Colonic mucosa (tissue), 4 donors: Measurements from ENCODE around the gene RNF157. TPM values are rescaled to one million over a fixed set of nuclear protein-coding genes. Genes with fewer than 3 reads are reported as not detected.
"Not testable (repeated sequence)": the region's sequence is repeated elsewhere in the genome, so short reads cannot be mapped to it uniquely, and the experiment has no call there.

ENCODE experiments used
- DNase-seq: peaks from one replicate; pipeline ENCODE4 v3.0.0-alpha.2; 2020
- H3K27ac ChIP-seq: fragments of 200-600 bp; one replicate; pipeline ENCODE4 v1.8.0; 2021
- H3K27me3 ChIP-seq: fragments of 200-600 bp; one replicate; pipeline ENCODE4 v1.8.0; 2021
- H3K36me3 ChIP-seq: fragments of 200-600 bp; one replicate; pipeline ENCODE4 v1.8.0; 2021
- H3K4me1 ChIP-seq: fragments of 200-600 bp; one replicate; pipeline ENCODE4 v1.8.0; 2021; ENCODE audit warnings: mild to moderate bottlenecking
- H3K4me3 ChIP-seq: fragments of 200-600 bp; one replicate; pipeline ENCODE4 v1.8.0; 2021
- H3K9ac ChIP-seq, 2 donors: one replicate each; pipeline ENCODE4 v1.7.0; 2013; ENCODE audit warnings: control low read depth in 2 of 2, low read depth in 2 of 2, low read length in 2 of 2
- H3K9me3 ChIP-seq: fragments of 200-600 bp; one replicate; pipeline ENCODE4 v1.8.0; 2021
- intact Hi-C: fragments of 100-400 bp; cut with DNase I; formaldehyde crosslinking; loops from one replicate; pipeline ENCODE4 v1.14.1; 2022
- total RNA-seq, 2 donors: library from RNA; stranded (reverse); fragmentation: NEBNext Ultra II Directional in 1 of 2; extraction: Animal tissue kit (Norgen Biotek cat#: 25700) in 1 of 2; gene quantifications; one replicate each; pipeline ENCODE4 v1.2.1, GENCODE V29; 2021
- TF ChIP-seq, protein P1 (sequence below): fragments of 200-600 bp; IDR thresholded peaks from one replicate; pipeline ENCODE4 v1.8.0; 2022; ENCODE audit warnings: antibody characterized with exemption, mild to moderate bottlenecking
- donor health status: healthy.
- donor health status: DM: no; HTN: no; CAD: no.
- donor health status: DM: no; HTN: no; CAD: no.

The RNF157 gene
- total RNA-seq, 2 donors from 2014 or later, result 23.7 to 30.2 TPM

DNA sequence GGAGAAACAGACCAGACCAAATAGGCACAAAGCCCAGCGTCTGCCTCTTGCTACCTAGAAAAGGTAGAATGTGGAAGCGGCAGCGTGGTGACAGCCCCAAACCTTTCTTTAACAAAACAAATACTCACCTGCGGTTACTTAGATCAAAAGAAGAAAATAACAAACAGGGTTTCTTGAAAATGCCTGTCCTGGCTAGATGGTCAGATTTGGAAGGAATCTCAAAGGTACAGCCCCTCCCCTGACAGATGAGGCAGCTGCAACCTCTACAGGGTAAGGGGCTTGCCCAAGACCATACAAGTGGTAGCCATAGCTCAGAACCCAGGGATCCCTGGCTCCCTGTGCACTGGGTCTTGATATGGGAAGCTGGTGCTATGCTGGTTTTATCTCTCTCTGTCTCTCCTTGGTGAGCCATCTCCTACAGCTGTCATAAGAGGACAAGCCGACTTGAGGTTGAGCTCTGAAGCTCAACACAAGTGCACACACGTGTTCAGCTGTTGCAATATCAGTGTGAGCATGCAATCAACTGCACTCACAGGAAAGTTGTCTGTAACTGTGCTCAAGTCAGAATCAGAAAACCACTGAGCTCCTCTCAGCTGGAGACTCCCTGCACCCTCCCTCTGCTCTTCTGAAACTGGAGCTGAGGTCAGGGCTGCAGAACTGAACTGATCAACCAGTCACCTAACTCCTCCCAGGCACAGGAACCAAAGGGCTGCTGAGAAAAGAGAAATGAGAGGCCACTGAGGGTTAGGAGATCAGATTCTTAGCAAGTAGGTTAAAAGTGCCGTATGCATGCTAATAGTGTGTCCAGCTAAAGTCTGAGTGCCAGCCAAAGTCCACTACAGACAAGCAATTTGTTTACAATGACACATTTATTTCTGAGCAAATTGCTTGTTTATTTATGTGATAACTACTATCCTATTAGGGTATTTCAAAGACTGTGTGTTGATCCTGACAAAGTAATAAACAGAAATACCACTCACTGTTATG, 6.1 kb upstream of the RNF157 start:
- H3K9me3 ChIP-seq, result no peaks in the 10 kb centered on the region
- H3K4me3 ChIP-seq, result no peak overlapping the region
- no peaks in the 10 kb centered on the region for H3K36me3 ChIP-seq
- intact Hi-C loops, result no loop called here
- no peak for DNase-seq
- H3K4me1 ChIP-seq, result no peaks in the 10 kb centered on the region
- TF ChIP-seq, protein P1, sequence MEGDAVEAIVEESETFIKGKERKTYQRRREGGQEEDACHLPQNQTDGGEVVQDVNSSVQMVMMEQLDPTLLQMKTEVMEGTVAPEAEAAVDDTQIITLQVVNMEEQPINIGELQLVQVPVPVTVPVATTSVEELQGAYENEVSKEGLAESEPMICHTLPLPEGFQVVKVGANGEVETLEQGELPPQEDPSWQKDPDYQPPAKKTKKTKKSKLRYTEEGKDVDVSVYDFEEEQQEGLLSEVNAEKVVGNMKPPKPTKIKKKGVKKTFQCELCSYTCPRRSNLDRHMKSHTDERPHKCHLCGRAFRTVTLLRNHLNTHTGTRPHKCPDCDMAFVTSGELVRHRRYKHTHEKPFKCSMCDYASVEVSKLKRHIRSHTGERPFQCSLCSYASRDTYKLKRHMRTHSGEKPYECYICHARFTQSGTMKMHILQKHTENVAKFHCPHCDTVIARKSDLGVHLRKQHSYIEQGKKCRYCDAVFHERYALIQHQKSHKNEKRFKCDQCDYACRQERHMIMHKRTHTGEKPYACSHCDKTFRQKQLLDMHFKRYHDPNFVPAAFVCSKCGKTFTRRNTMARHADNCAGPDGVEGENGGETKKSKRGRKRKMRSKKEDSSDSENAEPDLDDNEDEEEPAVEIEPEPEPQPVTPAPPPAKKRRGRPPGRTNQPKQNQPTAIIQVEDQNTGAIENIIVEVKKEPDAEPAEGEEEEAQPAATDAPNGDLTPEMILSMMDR, result no peak
- H3K9ac ChIP-seq, result peak overlapping the region in 1 of 2 donors; percentile 55
- H3K27me3 ChIP-seq, result no peaks in the 10 kb centered on the region
- H3K27ac ChIP-seq, result peak overlapping the region; percentile 1

DNA sequence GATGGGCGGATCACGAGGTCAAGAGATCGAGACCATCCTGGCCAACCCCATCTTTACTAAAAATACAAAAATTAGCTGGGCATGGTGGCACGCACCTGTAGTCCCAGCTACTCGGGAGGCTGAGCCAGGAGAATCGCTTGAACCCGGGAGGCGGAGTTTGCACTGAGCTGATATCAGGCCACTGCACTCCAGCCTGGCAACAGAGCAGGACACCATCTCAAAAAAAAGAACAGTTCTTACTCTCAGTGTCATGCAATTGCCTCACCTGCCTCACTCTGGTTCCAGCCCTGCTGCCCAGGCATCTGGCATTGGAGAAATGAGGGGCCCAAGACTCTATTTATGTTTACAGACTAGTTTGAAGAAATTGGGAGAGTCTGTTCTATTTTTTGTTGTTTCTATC, 4.4 kb upstream of the RNF157 start:
- H3K9ac ChIP-seq, intact Hi-C loops, DNase-seq, H3K27ac ChIP-seq, H3K36me3 ChIP-seq, H3K9me3 ChIP-seq, H3K4me1 ChIP-seq, H3K4me3 ChIP-seq, H3K27me3 ChIP-seq: not testable (repeated sequence)

DNA sequence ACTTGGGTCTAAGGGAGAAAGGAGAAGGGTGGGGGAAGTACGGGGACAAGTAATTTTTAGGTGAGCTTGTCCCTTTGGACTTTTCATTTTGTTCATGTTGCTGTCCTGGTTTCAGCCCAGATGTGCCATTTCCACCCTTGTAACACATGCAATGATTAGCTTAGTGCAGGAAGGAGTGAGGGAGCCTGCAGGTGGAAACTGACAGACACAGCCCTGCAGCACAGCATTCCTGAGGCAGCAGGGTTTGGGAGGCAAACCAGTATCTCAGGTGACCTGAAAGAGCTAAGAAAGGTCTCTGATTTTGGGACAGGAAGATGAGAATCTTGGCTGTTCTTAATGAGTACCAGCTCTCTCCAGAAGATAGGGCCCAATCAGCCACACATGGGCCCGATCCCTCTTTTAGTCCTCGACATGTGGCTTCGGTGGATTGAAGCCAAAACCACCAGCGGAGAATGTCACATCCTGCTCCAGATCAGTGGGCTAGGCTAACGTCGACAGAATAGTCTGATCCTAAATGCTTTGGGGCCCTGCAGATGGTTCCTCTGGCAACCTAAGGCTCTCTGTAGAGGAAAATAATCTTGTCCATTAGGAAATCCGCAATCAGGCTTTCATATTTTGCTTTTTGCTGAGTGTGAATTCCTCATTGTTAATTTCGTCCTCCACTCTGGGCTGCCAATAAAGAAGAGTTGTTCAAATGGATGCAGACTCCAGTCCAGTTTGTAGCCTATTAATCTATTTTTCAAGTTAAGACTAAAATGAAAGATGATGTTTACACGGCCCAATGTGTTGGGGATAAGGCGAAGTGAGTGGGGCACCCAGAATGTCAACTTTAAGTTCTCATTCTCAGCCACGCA, 3.8 kb upstream of the RNF157 start:
- H3K4me3 ChIP-seq, result no peak overlapping the region
- DNase-seq, result no peak
- no peaks in the 10 kb centered on the region for H3K9me3 ChIP-seq
- no peaks in the 10 kb centered on the region for H3K36me3 ChIP-seq
- H3K27ac ChIP-seq, result no peak overlapping the region
- intact Hi-C loops, result no loop called here
- no peaks in the 10 kb centered on the region for H3K27me3 ChIP-seq
- H3K9ac ChIP-seq, result no peak overlapping the region
- no peaks in the 10 kb centered on the region for H3K4me1 ChIP-seq
- TF ChIP-seq, protein P1, result no peak

DNA sequence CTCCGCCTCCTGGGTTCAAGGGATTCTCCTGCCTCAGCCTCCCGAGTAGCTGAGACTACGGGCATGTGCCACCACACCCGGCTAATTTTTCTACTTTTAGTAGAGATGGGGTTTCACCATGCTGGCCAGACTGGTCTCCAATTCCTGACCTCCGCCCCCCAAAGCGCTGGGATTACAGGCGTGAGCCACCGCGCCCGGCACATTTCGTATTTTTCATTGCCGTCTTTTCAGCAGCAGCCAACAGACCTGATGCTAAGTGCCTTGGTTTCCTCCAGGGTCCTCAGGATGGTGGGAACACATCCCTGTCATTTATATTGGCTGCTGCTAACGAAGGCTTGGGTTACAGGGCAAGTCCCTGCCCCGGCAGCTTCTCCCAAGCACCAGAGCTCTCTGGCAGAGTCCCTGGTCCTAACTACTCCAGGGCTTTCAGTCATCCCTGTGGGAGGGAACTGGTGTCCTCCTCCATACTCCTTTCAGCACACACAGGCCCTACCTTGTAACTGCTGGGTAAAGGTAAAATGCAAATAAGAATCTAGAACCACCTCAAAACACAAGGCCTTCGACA, 1.5 kb upstream of the RNF157 start:
- Histone ChIP-seq H3K4me3 (no peak overlapping the region), H3K9ac (no peak overlapping the region), H3K9me3 (no peaks in the 10 kb centered on the region), H3K27ac (no peak overlapping the region), H3K27me3 (no peaks in the 10 kb centered on the region), H3K36me3 (no peaks in the 10 kb centered on the region), H3K4me1 (no peaks in the 10 kb centered on the region)
- intact Hi-C loops, result no loop called here
- DNase-seq, result no peak
- TF ChIP-seq, protein P1, result no peak

DNA sequence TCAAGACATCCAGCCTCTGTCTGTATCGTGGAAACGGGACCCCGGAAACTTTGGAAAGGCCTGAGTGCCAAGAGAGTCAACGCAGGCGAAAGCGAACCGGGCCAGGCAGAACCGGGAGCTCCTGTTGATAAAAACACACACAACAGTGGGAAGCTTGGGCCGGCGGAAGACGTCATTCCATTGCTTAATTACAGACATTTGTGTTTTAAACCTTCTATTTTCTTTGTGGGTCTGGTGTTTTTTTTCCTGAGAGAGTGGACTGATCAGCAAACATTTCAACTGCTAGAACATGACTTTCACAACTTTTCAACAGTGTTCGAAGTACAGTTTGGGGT, 878 bp upstream of the RNF157 start:
- Histone ChIP-seq H3K4me1 (no peaks in the 10 kb centered on the region), H3K27ac (peak overlapping the region; percentile 29), H3K9ac (peak overlapping the region; percentile 73 to 85), H3K36me3 (no peaks in the 10 kb centered on the region), H3K27me3 (no peaks in the 10 kb centered on the region), H3K4me3 (peak overlapping the region; percentile 56), H3K9me3 (no peaks in the 10 kb centered on the region)
- intact Hi-C loops, result no loop called here
- TF ChIP-seq, protein P1, result no peak
- no peak for DNase-seq
